SU-DHL-6 (cell line): Measurements from ENCODE around the gene SFXN1.

Experiments used
- CTCF ChIP-seq: fragments of 200-600 bp; sonication (generic); IDR thresholded peaks from one replicate; pipeline ENCODE4 v1.5.1; 2017; ENCODE audit warnings: antibody characterized with exemption, mild to moderate bottlenecking, low read length, moderate library complexity; ENCODE audit not compliant: insufficient read depth, poor library complexity, severe bottlenecking
- EZH2phosphoT487 ChIP-seq: fragments of 200-600 bp; sonication (generic), shearing (Covaris generic); conservative IDR thresholded peaks from 2 replicates; pipeline ENCODE4 v1.6.1; 2018; ENCODE audit warnings: mild to moderate bottlenecking, antibody characterized with exemption, low read length, moderate library complexity, mixed read lengths

GRCh38 chr5:175461370-175461769 lies 17.0 kb upstream of the SFXN1 start:
- TF ChIP-seq CTCF (no peak), EZH2phosphoT487 (no peak)
